ENCODE measurements around the gene JADE2.
"Not testable (repeated sequence)": the region's sequence is repeated elsewhere in the genome, so short reads cannot be mapped to it uniquely, and the experiment has no call there.

JADE2 gene

DNA sequence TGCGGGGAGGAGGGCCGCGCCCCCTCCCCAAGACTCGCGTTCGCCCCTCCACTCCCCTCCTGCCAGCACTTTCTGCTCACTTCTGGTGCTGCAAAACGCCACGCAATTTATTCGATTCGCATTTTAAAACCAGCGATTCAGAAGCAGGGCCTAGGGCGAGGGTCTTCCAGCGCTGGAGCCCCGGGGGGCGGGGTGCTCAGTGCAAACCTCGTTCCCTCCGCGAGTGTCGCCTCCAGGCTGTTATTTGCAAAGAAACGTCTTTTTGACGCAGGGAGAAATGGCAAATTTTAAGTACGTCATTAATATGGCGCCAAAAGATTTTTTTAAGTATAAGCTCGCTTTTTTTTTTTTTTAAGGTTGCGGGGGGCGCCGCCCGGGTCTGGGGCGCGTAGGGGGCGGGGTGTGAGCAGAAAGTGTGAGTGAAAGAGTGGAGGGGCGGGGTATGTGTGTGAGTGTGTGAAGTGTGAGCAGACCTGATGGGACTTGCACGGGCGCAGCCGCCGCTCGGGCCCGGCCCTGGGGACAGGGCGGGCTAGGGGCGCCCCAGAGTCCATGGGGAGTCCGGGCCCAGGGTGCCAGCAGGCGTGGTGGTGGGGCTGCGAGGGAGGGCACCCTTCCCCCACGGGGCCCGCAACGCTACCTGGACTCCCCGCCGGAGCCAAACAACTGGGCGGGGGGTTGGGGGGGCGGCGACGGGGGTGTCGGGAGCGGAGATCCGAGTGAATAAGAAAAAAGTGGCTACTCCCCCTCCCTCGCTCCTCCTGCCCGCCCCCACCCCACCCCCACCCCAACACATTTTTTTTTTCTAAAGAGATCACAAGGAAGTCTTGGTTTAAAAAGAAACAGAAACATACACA lies at the start of gene JADE2:
Gene JADE2, plus strand, starts transcription at position 845 of the 857 bp plus-strand sequence. CDS start 10,188 bp downstream, outside the sequence.
- ATAC-seq (ENCODE audit: low read depth) (peak; percentile 69), DNase-seq (ENCODE audit: low spot score in 2 of 2) (peak; percentile 88 to 89)
- Mint-ChIP-seq H3K36me3 (no peaks in the 10 kb centered on the region), H3K4me3 (peak within 1 kb of the TSS; percentile 97), H3K27ac (peak within 1 kb of the TSS; percentile 97), H3K4me1 (peaks cover 34% of the 10 kb centered on the region), H3K9me3 (no peaks in the 10 kb centered on the region), H3K27me3 (no peaks in the 10 kb centered on the region)

DNA sequence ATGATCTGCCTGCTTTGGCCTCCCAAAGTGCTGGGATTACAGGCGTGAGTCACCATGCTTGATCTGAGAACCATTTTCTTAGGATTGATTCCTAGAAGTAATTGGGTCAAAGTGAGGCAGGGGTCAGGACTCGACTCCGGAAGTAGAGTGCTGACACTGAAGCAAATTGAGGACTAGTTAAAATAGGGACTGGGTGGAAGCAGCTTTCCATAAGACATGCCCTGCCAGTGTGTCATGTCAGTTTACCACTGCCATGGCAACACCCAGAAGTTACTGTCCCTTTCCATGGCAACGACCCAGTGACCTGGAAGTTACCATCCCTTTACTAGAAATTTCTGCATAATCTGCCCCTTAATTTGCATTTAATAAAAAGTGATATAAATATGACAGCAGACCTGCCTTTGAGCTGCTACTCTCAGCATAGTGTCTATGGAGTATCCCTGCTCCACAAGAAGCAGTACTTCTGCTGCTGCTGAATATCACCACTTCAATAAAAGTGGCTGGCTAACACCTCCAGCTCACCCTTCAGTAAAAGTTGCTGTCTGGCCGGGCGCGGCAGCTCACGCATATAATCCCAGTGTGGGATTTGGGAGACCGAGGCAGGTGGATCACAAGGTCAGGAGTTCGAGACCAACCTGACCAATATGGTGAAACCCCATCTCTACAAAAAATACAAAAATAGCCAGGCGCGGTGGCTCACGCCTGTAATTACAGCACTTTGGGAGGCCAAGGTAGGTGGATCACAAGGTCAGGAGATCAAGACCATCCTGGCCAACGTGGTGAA lies 47.8 kb upstream of the JADE2 start:
- H3K4me1 Mint-ChIP-seq, result no peaks in the 10 kb centered on the region
- no peak overlapping the region for H3K27ac Mint-ChIP-seq
- H3K27me3 Mint-ChIP-seq, result no peaks in the 10 kb centered on the region
- no peak for ATAC-seq (ENCODE audit: low read depth)
- DNase-seq (ENCODE audit: low spot score in 2 of 2), result no peak
- no peaks in the 10 kb centered on the region for H3K36me3 Mint-ChIP-seq
- H3K9me3 Mint-ChIP-seq, result peaks cover 1% of the 10 kb centered on the region
- no peak overlapping the region for H3K4me3 Mint-ChIP-seq

DNA sequence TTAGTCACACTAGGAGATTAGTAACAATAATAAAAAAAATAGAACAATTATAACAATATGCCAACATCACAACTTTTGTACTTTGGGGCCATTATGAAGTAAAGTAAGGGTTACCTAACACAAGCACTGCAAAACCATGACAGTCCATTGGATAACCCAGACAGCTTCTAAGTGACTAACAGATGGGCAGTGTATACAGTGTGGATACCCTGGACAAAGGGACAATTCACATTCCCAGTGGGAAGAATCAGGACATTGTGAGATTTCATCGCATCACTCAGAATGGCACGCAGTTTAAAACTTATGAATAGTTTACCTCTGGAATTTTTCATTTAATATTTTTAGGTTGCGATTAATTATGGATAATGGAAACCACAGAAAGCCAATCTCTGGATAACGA lies 45.6 kb upstream of the JADE2 start:
- H3K36me3 Mint-ChIP-seq, result no peaks in the 10 kb centered on the region
- ATAC-seq (ENCODE audit: low read depth) (no peak), DNase-seq (ENCODE audit: low spot score in 2 of 2) (no peak)
- no peak overlapping the region for H3K4me3 Mint-ChIP-seq
- H3K27me3 Mint-ChIP-seq, result no peaks in the 10 kb centered on the region
- no peaks in the 10 kb centered on the region for H3K4me1 Mint-ChIP-seq
- no peaks in the 10 kb centered on the region for H3K9me3 Mint-ChIP-seq
- H3K27ac Mint-ChIP-seq, result no peak overlapping the region

DNA sequence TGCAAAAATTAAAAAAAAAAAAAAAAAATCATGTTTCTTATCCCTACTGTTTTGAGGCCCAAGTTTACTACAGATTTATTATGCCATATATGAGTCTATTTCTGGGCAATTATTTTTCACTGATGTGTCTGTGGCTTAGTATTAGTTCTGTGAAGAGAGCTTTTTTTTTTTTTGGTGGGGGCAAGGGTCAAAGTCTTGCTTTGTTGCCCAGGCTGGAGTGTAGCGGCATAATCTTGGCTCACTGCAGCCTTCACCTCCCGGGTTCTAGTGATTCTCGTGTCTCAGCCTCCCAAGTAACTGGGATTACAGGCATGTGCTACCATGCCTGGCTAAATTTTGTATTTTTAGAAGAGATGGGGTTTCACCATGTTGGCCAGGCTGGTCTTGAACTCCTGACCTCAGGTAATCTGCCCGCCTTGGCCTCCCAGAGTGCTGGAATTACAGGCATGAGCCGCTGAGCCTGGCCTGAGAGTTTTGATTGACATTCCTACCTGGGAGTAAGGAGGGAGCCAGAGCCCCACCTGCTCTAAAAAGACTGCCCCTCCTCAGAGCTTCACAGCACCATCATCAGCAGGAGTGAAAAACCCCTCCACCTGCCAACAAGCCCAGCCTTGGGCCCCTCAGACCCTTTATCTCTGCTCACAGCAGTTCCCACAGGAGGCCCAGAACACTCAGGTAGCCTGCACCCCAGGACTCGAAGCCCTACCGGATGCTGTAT lies 36.1 kb upstream of the JADE2 start:
- Mint-ChIP-seq H3K27ac (no peak overlapping the region), H3K4me1 (no peaks in the 10 kb centered on the region), H3K36me3 (no peaks in the 10 kb centered on the region), H3K9me3 (peaks cover 3% of the 10 kb centered on the region), H3K4me3 (no peak overlapping the region), H3K27me3 (no peaks in the 10 kb centered on the region)
- ATAC-seq (ENCODE audit: low read depth) (no peak), DNase-seq (ENCODE audit: low spot score in 2 of 2) (no peak)

DNA sequence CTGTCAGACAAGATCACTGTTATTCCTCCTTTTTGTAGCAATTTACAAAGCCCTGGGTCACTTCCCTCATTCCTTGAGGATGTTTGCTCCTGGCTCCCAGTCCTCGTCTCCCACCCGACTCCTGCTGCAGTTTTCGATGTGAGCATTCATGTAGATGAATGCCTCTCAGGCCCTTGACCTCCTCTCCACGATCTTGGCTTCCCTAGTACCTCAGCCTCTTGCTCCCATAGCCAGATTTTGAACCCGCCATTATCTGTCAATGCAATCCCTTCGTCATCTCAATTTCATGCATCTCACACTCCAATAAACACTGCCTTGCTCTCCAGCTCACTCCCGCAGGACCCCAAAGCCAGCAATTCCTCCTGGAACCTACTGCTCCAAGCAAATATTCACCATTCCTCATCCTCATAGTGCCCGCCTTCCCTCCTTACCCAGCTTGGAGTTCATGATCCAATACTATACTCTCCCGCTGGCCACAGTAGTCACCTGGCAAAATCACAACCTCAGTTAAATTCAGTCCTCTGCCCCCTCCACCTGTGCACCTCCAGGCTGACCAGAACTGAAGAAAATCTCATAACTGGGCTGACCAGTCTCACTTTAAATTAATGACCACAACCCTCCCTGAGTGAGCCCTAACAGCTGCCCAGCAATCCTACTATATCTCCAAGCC lies 35.1 kb upstream of the JADE2 start:
- no peak for DNase-seq (ENCODE audit: low spot score in 2 of 2)
- ATAC-seq (ENCODE audit: low read depth), result no peak
- Mint-ChIP-seq H3K27ac (no peak overlapping the region), H3K27me3 (no peaks in the 10 kb centered on the region), H3K9me3 (peaks cover under 1% of the 10 kb centered on the region), H3K36me3 (no peaks in the 10 kb centered on the region), H3K4me1 (no peaks in the 10 kb centered on the region), H3K4me3 (no peak overlapping the region)

DNA sequence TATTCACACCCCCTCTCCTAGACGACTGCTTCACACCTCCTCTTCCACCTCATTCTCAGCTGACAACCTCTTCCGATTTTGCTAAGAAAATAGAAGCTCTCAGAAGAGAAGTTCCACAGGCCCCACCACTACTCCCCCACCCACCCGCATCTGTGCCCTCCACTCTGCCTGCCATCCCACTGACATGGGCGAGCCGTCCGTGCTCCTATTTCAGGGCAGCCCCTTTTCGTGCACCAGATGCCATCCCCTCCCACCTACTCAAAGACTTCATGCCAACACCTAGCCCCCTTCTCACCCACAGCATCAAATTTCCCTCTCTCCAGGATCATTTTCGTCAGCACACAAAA lies 34.6 kb upstream of the JADE2 start:
- Mint-ChIP-seq H3K9me3 (no peaks in the 10 kb centered on the region), H3K36me3 (no peaks in the 10 kb centered on the region), H3K27me3 (no peaks in the 10 kb centered on the region), H3K27ac (no peak overlapping the region), H3K4me1 (no peaks in the 10 kb centered on the region), H3K4me3 (no peak overlapping the region)
- no peak for ATAC-seq (ENCODE audit: low read depth)
- no peak for DNase-seq (ENCODE audit: low spot score in 2 of 2)

DNA sequence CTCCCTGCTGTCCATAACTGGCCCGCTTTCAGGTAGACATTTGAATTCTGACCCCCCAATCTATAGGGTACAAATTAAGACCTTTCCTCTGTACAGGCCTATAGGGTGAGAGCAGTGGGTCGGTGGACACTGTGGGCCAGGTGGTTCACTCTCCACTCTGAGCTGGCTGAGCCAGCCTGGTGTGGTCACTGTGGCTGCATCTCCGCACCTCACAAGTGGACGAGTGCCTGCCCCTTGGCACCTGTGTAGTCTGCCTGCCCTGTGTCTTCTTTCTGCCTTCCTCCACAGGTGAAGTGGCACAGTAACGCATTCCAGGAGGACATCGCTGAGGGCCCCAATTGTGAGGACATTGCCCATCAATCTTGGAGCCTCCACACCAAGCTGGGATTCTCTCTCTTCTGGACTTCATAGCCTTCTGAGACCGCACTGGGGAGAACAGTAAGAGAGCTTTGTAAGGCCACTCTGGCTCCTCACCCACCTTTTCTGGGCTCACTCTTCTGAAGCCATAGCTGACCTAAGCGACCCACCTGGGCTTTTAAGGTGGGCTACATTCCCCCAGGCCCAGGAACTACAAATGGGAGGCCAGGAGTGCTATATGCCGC lies 33.5 kb upstream of the JADE2 start:
- H3K9me3 Mint-ChIP-seq, result no peaks in the 10 kb centered on the region
- H3K27ac Mint-ChIP-seq, result no peak overlapping the region
- no peak overlapping the region for H3K4me3 Mint-ChIP-seq
- ATAC-seq (ENCODE audit: low read depth) (no peak), DNase-seq (ENCODE audit: low spot score in 2 of 2) (no peak)
- no peaks in the 10 kb centered on the region for H3K4me1 Mint-ChIP-seq
- H3K27me3 Mint-ChIP-seq, result no peaks in the 10 kb centered on the region
- H3K36me3 Mint-ChIP-seq, result no peaks in the 10 kb centered on the region

DNA sequence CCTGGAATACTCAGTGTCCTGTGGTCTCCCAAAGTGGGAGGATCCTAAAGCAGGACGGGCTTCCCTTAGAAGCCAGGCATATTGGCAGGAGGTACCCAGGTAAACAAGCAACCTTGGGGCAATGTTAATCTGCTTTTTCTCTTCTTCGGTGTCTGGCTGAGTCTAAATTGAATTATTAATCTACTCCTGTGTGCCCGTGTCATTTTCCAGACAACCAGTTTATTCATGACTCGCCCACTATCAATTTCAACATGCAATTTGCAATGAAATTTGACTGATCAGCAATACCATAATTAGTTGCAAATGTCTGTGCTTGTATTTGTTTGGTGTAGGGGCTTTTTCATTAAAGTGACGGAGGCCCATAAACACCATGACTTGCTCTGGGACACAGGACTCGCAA lies 32.9 kb upstream of the JADE2 start:
- Mint-ChIP-seq H3K27me3 (no peaks in the 10 kb centered on the region), H3K4me1 (no peaks in the 10 kb centered on the region), H3K36me3 (no peaks in the 10 kb centered on the region), H3K9me3 (no peaks in the 10 kb centered on the region), H3K27ac (no peak overlapping the region), H3K4me3 (no peak overlapping the region)
- DNase-seq (ENCODE audit: low spot score in 2 of 2) (no peak), ATAC-seq (ENCODE audit: low read depth) (no peak)

DNA sequence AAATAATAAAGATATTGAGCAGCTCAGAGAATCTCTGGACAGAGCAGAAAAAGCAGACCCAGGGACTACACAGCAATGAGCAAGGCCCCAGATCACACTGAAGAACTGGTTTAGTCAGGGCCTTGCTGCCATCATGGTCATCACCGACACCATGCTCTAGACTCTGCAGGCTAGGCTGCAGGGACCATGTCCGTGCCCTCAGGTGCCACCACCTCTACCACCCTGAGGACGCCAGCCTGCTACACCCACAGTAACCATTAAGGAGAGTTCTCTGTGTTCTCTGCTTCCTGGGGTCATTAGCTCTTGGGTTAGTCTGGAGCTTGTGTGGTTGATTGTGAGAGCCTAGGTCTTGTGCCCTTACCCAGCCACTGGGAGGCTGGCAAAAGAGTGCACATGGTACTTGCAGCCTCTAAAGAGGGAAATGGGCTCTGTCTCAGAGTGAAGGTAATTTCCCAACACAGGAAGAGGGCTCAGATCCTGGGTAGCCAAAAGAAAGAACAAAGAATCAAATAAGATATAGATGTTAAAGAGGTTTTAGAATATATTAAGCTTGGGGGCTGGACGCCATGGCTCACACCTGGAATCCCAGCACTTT lies 31.9 kb upstream of the JADE2 start:
- Mint-ChIP-seq H3K36me3 (no peaks in the 10 kb centered on the region), H3K9me3 (no peaks in the 10 kb centered on the region), H3K4me3 (no peak overlapping the region), H3K4me1 (no peaks in the 10 kb centered on the region), H3K27ac (no peak overlapping the region), H3K27me3 (no peaks in the 10 kb centered on the region)
- ATAC-seq (ENCODE audit: low read depth) (peak; percentile 45), DNase-seq (ENCODE audit: low spot score in 2 of 2) (no peak)

DNA sequence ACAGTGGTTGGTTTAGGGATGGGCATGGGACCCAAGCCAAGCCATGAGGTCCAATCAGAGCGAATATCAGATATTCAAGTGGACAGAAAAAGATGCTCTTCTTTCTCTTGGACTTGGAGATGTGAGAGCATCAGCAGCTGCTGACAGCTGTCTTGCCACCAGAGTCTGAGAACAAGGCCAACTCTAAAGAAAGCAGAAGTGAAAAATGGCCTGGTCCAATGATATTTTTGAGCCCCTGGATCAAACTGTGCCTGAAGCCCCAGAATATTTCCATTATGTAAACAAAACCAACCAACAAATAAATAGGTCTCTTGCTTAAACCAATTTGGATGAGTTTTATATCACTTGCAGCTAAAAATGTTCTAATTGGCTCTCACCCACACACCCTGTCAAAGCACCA lies 30.7 kb upstream of the JADE2 start:
- no peak for ATAC-seq (ENCODE audit: low read depth)

DNA sequence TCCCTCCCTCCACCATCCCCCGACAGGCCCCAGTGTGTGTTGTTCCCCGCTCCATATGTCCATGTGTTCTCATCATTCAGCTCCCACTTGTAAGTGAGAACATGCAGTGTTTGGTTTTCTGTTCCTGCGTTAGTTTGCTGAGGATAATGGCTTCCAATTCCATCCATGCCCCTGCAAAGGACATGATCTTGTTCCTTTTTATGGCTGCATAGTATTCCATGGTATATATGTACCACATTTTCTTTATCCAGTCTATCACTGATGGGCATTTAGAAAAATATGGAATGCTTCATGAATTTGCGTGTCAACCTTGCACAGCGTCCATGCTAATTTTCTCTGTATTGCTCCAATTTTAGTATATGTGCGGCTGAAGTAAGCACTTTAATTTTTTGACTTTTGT lies 25.6 kb upstream of the JADE2 start:
- not testable (repeated sequence) for H3K36me3 Mint-ChIP-seq; H3K27ac Mint-ChIP-seq; DNase-seq (ENCODE audit: low spot score in 2 of 2); H3K9me3 Mint-ChIP-seq; H3K4me1 Mint-ChIP-seq; H3K4me3 Mint-ChIP-seq; ATAC-seq (ENCODE audit: low read depth); H3K27me3 Mint-ChIP-seq

More for the DNA sequence above, 30.7 kb upstream of the JADE2 start:
- no peaks in the 10 kb centered on the region for H3K9me3 Mint-ChIP-seq
- no peaks in the 10 kb centered on the region for H3K27me3 Mint-ChIP-seq
- H3K4me1 Mint-ChIP-seq, result no peaks in the 10 kb centered on the region
- no peak for DNase-seq (ENCODE audit: low spot score in 2 of 2)
- no peak overlapping the region for H3K27ac Mint-ChIP-seq
- no peaks in the 10 kb centered on the region for H3K36me3 Mint-ChIP-seq
- H3K4me3 Mint-ChIP-seq, result no peak overlapping the region

DNA sequence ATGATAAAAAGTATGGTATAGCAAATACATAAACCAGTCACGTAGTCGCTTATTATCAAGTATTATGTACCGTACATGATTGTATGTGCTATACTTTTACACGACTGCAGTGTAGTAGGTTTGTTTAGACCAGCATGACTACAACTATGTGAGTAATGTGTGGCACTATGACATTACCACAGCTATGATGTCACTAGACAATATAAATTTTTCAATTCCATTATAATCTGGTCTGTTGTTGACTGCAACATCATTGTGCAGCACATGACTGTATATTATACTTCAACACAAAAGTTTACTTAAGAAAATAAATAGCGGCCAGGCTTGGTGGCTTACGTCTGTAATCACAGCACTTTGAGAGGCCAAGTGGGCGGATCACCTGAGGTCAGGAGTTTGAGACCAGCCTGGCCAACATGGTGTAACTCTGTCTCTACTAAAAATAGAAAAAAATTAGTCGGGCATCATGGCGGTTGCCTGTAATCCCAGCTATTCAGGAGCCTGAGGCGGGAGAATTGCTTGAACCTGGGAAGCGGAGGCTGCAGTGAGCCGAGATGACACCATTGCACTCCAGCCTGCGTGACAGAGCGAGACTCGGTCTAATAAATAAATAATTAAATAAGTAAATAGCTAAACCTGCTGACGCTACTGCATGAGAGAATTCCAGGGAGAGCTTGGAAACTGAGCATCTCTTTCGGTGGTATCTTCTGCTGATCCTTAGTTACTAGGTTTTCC lies 24.6 kb upstream of the JADE2 start:
- H3K27ac Mint-ChIP-seq, result no peak overlapping the region
- peaks cover 8% of the 10 kb centered on the region for H3K4me1 Mint-ChIP-seq
- ATAC-seq (ENCODE audit: low read depth) (no peak), DNase-seq (ENCODE audit: low spot score in 2 of 2) (no peak)
- H3K4me3 Mint-ChIP-seq, result no peak overlapping the region
- H3K36me3 Mint-ChIP-seq, result no peaks in the 10 kb centered on the region
- no peaks in the 10 kb centered on the region for H3K27me3 Mint-ChIP-seq
- H3K9me3 Mint-ChIP-seq, result no peaks in the 10 kb centered on the region

DNA sequence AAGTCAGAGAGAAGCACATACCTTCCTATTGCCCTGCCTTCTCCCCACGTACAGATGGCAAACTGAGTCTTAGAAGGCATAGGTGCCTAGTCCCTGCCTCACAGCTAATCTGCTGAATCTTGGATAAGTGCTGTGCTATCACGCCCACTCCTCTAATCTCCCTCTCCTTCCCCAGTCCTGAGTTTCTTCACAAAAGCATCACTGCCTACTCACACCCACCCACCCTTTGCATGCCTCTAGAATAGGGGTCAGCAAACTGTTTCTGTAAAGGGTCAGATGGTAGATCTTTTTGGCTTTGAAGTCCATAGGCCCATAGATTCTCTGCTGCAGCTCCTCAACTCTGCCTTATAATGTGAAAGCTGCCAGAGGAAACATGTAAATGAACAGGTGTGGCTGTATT lies 23.2 kb upstream of the JADE2 start:
- H3K27ac Mint-ChIP-seq, result no peak overlapping the region
- no peaks in the 10 kb centered on the region for H3K9me3 Mint-ChIP-seq
- no peaks in the 10 kb centered on the region for H3K36me3 Mint-ChIP-seq
- ATAC-seq (ENCODE audit: low read depth) (no peak), DNase-seq (ENCODE audit: low spot score in 2 of 2) (no peak)
- H3K4me3 Mint-ChIP-seq, result peak overlapping the region; percentile 50
- peaks cover 8% of the 10 kb centered on the region for H3K4me1 Mint-ChIP-seq
- H3K27me3 Mint-ChIP-seq, result no peaks in the 10 kb centered on the region
